ENCODE data around the gene TMEM132A. TPM values are rescaled to one million over a fixed set of nuclear protein-coding genes. Genes with fewer than 3 reads are reported as not detected.

The TMEM132A gene
- total RNA-seq (ENCODE audit: low replicate concordance), result 7.5 and 44.6 TPM in 2 replicates

GRCh38 chr11:60924110-60924905 lies at the start of gene TMEM132A:
TSS of gene TMEM132A (plus strand) at chr11:60924460. CDS start at chr11:60924634, 174 bp downstream.

DNA sequence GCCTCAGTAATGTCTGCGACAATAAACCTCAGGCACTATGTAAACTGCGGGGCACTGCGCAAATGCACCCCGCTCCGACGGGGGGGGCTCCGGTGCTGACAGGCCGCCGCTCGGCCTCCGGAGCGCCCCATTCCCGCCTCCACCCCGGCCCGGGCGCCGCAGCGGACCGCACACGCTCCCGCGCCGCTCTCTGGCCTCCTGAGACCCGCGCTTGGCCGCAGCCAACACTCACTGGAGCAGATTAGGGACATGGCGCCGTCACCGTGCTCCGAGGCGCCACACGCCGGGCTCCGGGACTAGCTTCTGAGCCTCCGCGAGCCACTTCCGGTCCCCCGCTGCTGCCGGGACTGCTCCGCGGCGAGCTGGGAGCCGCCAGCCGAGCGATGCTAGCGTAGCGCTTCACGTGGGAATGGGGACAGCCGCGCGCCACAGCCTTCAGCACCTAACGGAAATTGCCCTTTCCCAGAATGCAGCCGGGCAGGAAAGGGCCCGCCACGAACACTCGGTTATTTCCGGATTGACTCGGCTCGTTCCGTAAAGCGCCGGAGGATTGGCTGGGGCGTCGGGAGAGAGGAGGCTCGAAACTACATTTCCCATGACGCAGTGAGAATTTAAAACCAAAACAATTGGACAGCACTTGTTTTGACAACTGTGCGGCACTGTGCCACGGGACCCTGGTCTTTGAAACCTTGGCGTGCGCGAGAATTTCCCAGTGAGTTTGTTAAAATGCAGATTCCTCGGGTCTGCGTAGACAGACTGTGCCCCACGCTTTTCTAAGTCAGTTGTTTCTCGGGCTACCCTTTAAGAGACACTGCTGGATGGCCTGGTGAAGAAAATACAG lies 17.9 kb upstream of the TMEM132A start, which contains the start of gene PRPF19:
Gene PRPF19, minus strand, starts transcription at position 454 of the 841 bp plus-strand sequence. Its CDS starts 203 bp downstream, at position 251.

DNA sequence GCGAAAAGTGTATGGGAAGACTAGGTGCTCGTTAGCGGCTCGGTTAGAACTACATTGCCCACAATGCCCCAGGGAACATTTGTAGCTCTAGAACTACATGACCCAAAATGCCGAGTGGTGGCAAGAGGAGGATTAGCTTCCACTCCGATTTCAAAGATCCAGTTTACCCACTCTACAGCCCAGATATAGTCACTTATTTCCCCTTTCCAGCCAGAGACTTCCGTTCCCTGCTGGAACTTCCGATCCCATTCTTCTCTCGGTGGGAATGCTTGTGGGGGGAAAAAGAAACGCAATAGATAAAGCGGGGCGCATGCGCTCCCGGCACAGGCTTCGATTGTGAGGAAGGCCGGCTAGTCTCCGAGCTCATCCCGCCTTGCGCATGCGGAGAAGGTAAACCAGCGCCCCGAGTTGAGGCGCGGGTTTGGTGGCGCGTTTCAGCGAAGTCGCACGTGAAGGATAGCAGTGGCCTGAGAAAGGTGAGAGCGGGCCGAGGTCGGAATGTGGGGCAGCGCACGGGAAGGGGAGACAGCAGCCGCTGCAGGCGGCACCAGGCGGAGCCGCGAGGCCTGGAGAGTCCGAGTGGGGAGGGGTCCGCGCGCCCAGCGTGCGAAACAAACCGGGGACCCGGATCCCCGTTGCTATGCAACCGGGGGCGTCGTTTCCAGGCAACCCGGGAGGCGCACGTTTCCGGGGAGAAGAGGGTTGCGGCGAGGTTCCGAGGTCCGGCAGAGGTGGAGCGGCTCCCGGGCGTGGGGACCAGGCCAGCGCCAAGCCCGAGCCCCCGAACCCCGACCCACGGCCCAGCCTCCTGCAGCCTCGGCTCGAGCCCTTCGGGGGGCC lies 10.2 kb upstream of the TMEM132A start, which contains the start of gene TMEM109:
Gene TMEM109, plus strand, starts transcription at position 366 of the 840 bp plus-strand sequence. CDS start 5,536 bp downstream, outside the sequence.

GRCh38 chr11:60951904-60952741 lies 27.9 kb downstream of the TMEM132A start, which contains the start of gene SLC15A3:
TSS of gene SLC15A3 (minus strand) at chr11:60952176. CDS start at chr11:60951551, 625 bp downstream.

GRCh38 chr11:60971520-60971919 lies 47.3 kb downstream of the TMEM132A start, which contains the start of gene CD6:
TSS of gene CD6 (plus strand) at chr11:60971680. CDS start at chr11:60971866, 186 bp downstream.

Other genes with a start within 250 kb of the TMEM132A start
- not detected in 2 replicates for gene MS4A8, start 224.8 kb upstream of the TMEM132A start, total RNA-seq (ENCODE audit: low replicate concordance)
- gene MS4A18, start 199.7 kb upstream of the TMEM132A start, total RNA-seq (ENCODE audit: low replicate concordance), result not detected in 2 replicates
- gene MS4A15, start 167.6 kb upstream of the TMEM132A start, total RNA-seq (ENCODE audit: low replicate concordance), result not detected in 2 replicates
- gene MS4A10, start 139.1 kb upstream of the TMEM132A start, total RNA-seq (ENCODE audit: low replicate concordance), result not detected in 2 replicates
- 0.82 and 7.4 TPM in 2 replicates for gene CCDC86, start 82.3 kb upstream of the TMEM132A start, total RNA-seq (ENCODE audit: low replicate concordance)
- gene PTGDR2, start 68.5 kb upstream of the TMEM132A start, total RNA-seq (ENCODE audit: low replicate concordance), result 0.12 TPM in 1 of 2 replicates, not detected in the other
- gene ZP1, start 56.9 kb upstream of the TMEM132A start, total RNA-seq (ENCODE audit: low replicate concordance), result 0.12 TPM in 1 of 2 replicates, not detected in the other
- 28.4 and 36.8 TPM in 2 replicates for gene PRPF19, start 17.9 kb upstream of the TMEM132A start, total RNA-seq (ENCODE audit: low replicate concordance)
- gene TMEM109, start 10.3 kb upstream of the TMEM132A start, total RNA-seq (ENCODE audit: low replicate concordance), result 20.7 and 25.2 TPM in 2 replicates
- gene SLC15A3, start 27.7 kb downstream of the TMEM132A start, total RNA-seq (ENCODE audit: low replicate concordance), result 8.8 and 34.5 TPM in 2 replicates
- gene CD6, start 47.2 kb downstream of the TMEM132A start, total RNA-seq (ENCODE audit: low replicate concordance), result not detected in 2 replicates
- gene CD5, start 178.0 kb downstream of the TMEM132A start, total RNA-seq (ENCODE audit: low replicate concordance), result not detected in 2 replicates
- gene VPS37C, start 237.0 kb downstream of the TMEM132A start, total RNA-seq (ENCODE audit: low replicate concordance), result 4.2 and 4.8 TPM in 2 replicates

Measured in smooth muscle cell of the coronary artery (primary cell).